Adrenal gland (tissue), 12 donors: Measurements from ENCODE around the gene SLC5A10. TPM values are rescaled to one million over a fixed set of nuclear protein-coding genes. Genes with fewer than 3 reads are reported as not detected.
A peak's percentile ranks its signal among the peaks of the same experiment; 100 is the strongest.

Experiments used
- DNase-seq, 7 donors: peaks; one replicate each; pipeline ENCODE4 v3.0.0-alpha.2; 2019 to 2020
- H3K27ac ChIP-seq, 5 donors: fragments of 200-600 bp; sonication (generic) in 4 of 5; 1 replicate in 3 of 5; 2 replicates in 2 of 5; pipeline versions ENCODE4 v1.5.1 to v1.8.0; 2016 to 2020; ENCODE audit warnings: mild to moderate bottlenecking in 1 of 5
- H3K27me3 ChIP-seq: fragments of 200-600 bp; 2 replicates; pipeline ENCODE4 v1.8.0; 2021
- H3K36me3 ChIP-seq, 2 donors: fragments of 200-600 bp; replicated peaks in 1 of 2; 1 replicate in 1 of 2; 2 replicates in 1 of 2; pipeline versions ENCODE4 v1.5.1 to v1.8.0; 2018 to 2022
- H3K4me1 ChIP-seq, 2 donors: fragments of 200-600 bp; replicated peaks in 1 of 2; 1 replicate in 1 of 2; 2 replicates in 1 of 2; pipeline versions ENCODE4 v1.5.1 to v1.8.0; 2018 to 2021
- H3K4me3 ChIP-seq, 4 donors: fragments of 200-600 bp; sonication (generic) in 3 of 4; one replicate each; pipeline ENCODE4 v1.5.1; 2016 to 2018
- H3K9me3 ChIP-seq, 3 donors: fragments of 200-600 bp; sonication (generic) in 1 of 3; replicated peaks in 1 of 3; 1 replicate in 2 of 3; 2 replicates in 1 of 3; pipeline versions ENCODE4 v1.5.1 to v1.8.0; 2016 to 2021
- CTCF ChIP-seq, 6 experiments: fragments of 450-650 bp in 4 of 6; fragments of 200-600 bp in 2 of 6; sonication (generic) in 1 of 6; IDR thresholded peaks; 1 replicate in 5 of 6; 2 replicates in 1 of 6; pipeline versions ENCODE4 v1.5.1 to v1.8.0; 2016 to 2021; ENCODE audit warnings: antibody characterized with exemption in 6 of 6, mild to moderate bottlenecking in 2 of 6, moderate library complexity in 1 of 6
- POLR2A ChIP-seq, 2 donors: fragments of 450-650 bp; IDR thresholded peaks; one replicate each; pipeline ENCODE4 v1.6.1; 2017; ENCODE audit warnings: antibody characterized with exemption in 2 of 2, mild to moderate bottlenecking in 2 of 2, moderate library complexity in 1 of 2
- WGBS, 4 donors: extraction: QIAGEN DNeasy Blood & Tissue Kit in 2 of 4; methylation state at CpG; one replicate each; pipeline versions ENCODE4 v1.1.5 to v1.1.7; 2013 to 2017; 5-methylcytosine and 5-hydroxymethylcytosine counted together
- intact Hi-C, 2 donors: fragments of 100-400 bp; cut with DNase I; formaldehyde crosslinking; loops; one replicate each; pipeline versions ENCODE4 v1.14.1 to v1.15.0; 2022 to 2023
- polyA plus RNA-seq, 3 donors: library from polyadenylated mRNA; stranded (reverse); fragments of 200-250 nt in 2 of 3; fragments of 350-450 nt in 1 of 3; fragmentation: Illumina TruSeq in 1 of 3; extraction: RNeasy Lipid Tissue Mini Kit (QIAGEN cat#74804) in 1 of 3; gene quantifications; one replicate each; pipeline ENCODE4 v1.2.3, GENCODE V29; 2013 to 2014
- total RNA-seq, 9 donors: library from RNA; depleted of rRNA in 4 of 9; stranded (reverse); fragments of >200 nt in 4 of 9; fragments of 120-200 nt in 1 of 9; fragmentation: NEBNext Ultra II Directional in 1 of 9; extraction: Animal tissue kit (Norgen Biotek cat#: 25700) in 1 of 9; gene quantifications; one replicate each; pipeline versions ENCODE4 v1.1.0 to v1.2.4, GENCODE V29; 2013 to 2023
- donor health status: healthy with polysubstance abuse.
- donor health status: Bipolar disorder and iron deficiency.
- donor health status: DM: yes; HTN: yes; CAD: no.
- donor health status: DM: no; HTN: no; CAD: no.
- donor health status: DM: no; HTN: no; CAD: no.
- donor health status: DM: yes; HTN: yes; CAD: no.

SLC5A10 gene
- total and polyA plus RNA-seq, 12 donors: 0.16 to 0.94 (median 0.22) TPM; not detected in 8

- Histone ChIP-seq H3K36me3 (no peaks in the 10 kb centered on the region), H3K9me3 (no peaks in the 10 kb centered on the region), H3K27ac (no peak overlapping the region), H3K27me3 (no peaks in the 10 kb centered on the region), H3K4me3 (no peak overlapping the region), H3K4me1 (no peaks in the 10 kb centered on the region)
- intact Hi-C loops: no loop called here
- WGBS, 4 donors: 81 to 95% (median 89%) methylated on average over 4 to 5 of the region's 5 CpGs
- TF ChIP-seq POLR2A (IDR thresholded peaks at IDR 0.05) (no peak), CTCF (IDR thresholded peaks at IDR 0.05) (no peak)
- DNase-seq: no peak
Observed at GRCh38 chr17:18959845-18960240, 7.9 kb downstream of the SLC5A10 start.

- no peak for DNase-seq
- Histone ChIP-seq H3K27me3 (no peaks in the 10 kb centered on the region), H3K4me3 (no peak overlapping the region), H3K27ac (no peak overlapping the region), H3K36me3 (no peaks in the 10 kb centered on the region), H3K9me3 (no peaks in the 10 kb centered on the region), H3K4me1 (no peaks in the 10 kb centered on the region)
- intact Hi-C loops: no loop called here
- TF ChIP-seq CTCF (IDR thresholded peaks at IDR 0.05): no peak
- no peak for TF ChIP-seq POLR2A (IDR thresholded peaks at IDR 0.05)
- WGBS, 4 donors: 72 to 83% (median 75%) methylated on average over 5 to 15 of the region's 15 CpGs
Observed at GRCh38 chr17:18960241-18960665, 8.3 kb downstream of the SLC5A10 start.

GRCh38 chr17:18960803-18961511 is 9.0 kb downstream of the SLC5A10 start:
- DNase-seq: peak; percentile 70 to 90 (median 85)
- no peak overlapping the region for H3K4me3 ChIP-seq
- 32 to 63% (median 50%) methylated on average over 3 to 17 of the region's 17 CpGs for WGBS, 4 donors
- H3K9me3 ChIP-seq: no peaks in the 10 kb centered on the region
- intact Hi-C loops: no loop called here
- H3K27me3 ChIP-seq: no peaks in the 10 kb centered on the region
- no peaks in the 10 kb centered on the region for H3K36me3 ChIP-seq
- H3K4me1 ChIP-seq: no peaks in the 10 kb centered on the region
- no peak overlapping the region for H3K27ac ChIP-seq
- TF ChIP-seq POLR2A (IDR thresholded peaks at IDR 0.05) (no peak), CTCF (IDR thresholded peaks at IDR 0.05) (peak; percentile 79 to 93 (median 90))

GRCh38 chr17:18961634-18962493 is 9.9 kb downstream of the SLC5A10 start:
- Histone ChIP-seq H3K9me3 (no peaks in the 10 kb centered on the region), H3K4me1 (no peaks in the 10 kb centered on the region), H3K4me3 (no peak overlapping the region), H3K36me3 (no peaks in the 10 kb centered on the region), H3K27ac (no peak overlapping the region), H3K27me3 (no peaks in the 10 kb centered on the region)
- TF ChIP-seq CTCF (IDR thresholded peaks at IDR 0.05) (no peak), POLR2A (IDR thresholded peaks at IDR 0.05) (no peak)
- WGBS, 4 donors: 64 to 85% (median 68%) methylated on average over 10 to 16 of the region's 16 CpGs
- DNase-seq: no peak
- intact Hi-C loops: no loop called here
